ENCODE measurements around the gene SLC25A22. TPM values are rescaled to one million over a fixed set of nuclear protein-coding genes. Genes with fewer than 3 reads are reported as not detected.

Gene SLC25A22
- polyA plus RNA-seq (ENCODE audit: insufficient read length in 4 of 4): 10 to 100 TPM; 13.1 to 24.3 (median 18.6) TPM

DNA sequence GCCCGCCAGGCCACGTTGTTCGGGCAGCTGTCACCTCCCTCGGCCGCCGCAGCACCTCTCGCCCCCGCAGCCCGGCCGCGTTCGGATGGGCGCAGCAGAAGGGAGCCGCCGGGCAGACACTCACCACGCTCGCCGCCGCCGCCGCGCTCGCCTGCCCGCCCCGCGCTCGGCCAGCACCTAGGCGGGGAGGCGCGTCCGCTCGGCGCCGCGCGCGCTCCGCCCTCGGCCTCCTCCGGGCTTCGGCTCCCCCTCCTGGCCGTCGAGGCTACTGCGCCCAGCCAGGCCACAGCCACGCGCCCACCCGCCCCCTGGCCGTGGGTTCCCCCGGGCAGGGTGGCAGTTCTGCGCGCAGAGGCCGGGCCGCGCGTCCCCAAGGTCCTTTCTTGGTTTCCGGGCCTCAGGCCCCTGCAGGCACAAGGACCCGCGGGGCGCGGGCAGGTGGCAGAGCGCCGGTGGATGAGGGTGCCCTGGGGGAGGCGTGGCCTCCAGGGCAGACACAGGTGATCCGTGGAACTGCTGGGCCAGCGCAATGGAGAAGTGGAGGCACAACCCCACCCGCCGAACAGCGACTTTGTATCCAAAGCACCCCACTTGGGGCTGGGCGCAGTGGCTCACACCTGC is at the start of gene SLC25A22:
Gene SLC25A22, minus strand, starts transcription at position 189 of the 621 bp plus-strand sequence. CDS start 3,275 bp downstream, outside the sequence.
- no peak for DNase-seq (ENCODE audit: low read depth in 4 of 4, low spot score in 2 of 4)

DNA sequence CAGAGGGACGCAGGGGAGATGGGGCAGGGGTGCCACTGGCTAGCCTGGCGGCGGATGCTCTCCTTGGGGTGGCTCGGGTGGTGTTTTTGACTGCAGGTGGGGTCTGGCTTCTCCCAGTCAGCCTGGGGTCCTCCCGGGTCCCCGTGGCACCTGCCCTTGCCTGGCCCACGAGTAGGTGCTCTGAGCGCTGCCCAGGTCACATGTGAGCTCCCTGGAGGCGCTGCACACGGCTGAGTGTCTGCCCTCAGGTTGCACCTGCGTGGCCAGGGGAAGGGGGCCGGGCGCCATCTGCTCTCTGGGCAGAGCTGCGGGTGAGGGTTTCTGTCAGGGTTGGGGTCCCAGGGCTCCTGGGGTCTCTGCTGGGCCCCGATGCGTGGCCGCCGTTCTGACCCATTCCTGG is 49.8 kb upstream of the SLC25A22 start:
- no peak for DNase-seq (ENCODE audit: low read depth in 4 of 4, low spot score in 2 of 4)

DNA sequence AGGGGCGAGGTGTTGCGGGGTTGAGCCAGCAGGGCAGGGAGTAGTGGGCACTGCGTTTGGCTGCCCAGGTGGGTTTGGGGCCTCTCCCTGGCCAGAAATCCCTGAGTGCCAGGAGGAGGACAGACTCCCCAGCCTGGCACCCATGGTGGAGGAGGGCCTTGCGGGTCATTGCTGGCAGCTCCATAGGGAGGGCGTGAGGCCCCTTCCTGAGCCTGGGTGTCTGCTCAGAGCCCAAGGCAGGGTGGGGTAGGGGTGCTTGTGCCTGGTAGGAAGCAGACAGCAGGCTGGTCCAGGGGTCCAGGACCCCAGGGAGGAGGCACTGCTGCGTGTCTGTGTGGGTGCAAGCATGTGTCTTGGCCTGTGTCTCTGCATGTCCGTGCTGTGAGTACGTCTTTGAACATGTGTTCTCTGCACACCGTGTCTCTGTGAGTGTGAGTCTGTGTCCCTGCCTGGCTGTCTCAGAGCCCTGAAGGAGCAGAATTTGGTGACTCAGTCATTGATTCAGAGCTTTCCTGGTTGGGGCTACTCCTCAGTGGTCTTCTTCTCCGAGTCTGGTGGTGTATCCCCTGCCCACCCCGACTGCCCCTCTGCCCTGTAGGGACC is 48.5 kb upstream of the SLC25A22 start:
- DNase-seq (ENCODE audit: low read depth in 4 of 4, low spot score in 2 of 4): no peak

DNA sequence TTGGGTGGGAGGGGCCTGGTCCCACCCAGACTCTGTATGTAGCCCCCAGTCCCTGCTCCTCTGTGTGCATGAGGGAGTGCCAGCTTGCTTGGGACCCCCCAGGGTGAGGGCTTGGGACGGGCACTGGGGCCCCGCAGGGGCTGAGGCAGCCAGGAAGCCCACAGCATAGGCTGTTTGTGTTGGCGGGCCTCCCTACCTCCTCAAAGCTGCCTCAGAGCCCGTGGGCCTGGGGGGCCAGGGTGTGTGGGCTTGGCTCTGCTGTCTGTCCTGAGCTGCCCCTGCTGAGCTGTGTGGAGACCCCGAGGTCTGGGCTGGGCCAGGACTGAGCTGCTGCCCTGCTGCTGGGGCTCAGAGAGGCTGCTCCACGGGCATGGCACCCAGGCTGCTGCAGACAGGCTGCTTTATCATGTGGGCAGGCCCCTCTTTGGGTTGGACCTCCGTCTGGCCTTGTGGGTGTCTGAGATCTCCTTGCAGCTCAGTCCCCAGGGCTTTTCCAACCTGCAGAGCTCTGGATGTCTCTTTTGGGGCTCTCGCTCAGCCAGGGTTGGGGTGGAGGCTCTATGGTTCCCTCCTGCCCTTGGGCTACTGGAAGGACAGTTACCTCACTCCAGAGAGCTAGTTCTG is 47.9 kb upstream of the SLC25A22 start:
- no peak for DNase-seq (ENCODE audit: low read depth in 4 of 4, low spot score in 2 of 4)

DNA sequence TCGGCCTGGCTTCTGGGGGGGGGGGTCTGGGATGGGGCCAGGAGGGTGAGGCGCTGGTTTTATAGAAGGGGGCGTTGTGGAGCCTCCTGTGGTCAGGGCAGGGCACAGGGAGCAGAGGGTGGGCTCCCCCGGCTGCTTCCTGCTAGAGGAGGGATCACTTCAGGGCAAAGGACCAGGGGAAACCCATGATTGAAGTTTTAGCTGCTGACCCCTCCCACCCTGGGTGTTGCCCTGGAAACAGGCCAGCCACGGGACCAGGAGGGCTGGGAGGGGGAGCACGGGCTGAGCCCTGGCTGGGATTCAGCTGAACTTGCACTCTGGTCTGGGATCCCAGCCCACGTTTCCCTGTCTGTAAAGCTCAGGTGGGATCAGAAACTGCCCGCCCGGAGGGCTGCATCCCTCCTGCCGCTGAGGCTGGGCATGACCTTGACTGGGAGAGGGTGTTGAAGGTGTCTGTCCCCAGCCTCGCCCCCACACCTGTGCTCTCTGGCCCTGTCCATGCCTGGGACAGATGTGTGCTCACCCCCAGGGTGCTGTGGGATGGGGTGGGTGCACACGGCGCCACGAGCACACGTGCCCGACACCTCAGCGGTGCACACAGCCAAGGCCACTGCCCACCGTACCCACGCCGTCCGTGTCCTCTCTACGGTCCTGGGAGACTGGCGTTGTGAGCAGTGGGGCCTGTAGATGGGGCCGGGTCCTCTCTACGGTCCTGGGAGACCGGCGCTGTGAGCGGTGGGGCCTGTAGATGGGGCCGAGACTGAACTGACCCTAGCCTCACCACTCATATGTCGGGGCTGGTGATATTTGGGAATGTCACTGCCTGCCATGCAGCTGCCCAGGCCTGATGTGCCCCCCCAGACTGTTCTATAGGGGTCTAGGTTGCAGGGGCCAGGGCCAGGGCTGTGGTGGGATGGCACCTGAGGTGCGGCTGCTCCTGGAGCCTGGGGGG is 46.9 kb upstream of the SLC25A22 start:
- peak in 2 of 4 donors; percentile 79 to 82 for DNase-seq (ENCODE audit: low read depth in 4 of 4, low spot score in 2 of 4)

DNA sequence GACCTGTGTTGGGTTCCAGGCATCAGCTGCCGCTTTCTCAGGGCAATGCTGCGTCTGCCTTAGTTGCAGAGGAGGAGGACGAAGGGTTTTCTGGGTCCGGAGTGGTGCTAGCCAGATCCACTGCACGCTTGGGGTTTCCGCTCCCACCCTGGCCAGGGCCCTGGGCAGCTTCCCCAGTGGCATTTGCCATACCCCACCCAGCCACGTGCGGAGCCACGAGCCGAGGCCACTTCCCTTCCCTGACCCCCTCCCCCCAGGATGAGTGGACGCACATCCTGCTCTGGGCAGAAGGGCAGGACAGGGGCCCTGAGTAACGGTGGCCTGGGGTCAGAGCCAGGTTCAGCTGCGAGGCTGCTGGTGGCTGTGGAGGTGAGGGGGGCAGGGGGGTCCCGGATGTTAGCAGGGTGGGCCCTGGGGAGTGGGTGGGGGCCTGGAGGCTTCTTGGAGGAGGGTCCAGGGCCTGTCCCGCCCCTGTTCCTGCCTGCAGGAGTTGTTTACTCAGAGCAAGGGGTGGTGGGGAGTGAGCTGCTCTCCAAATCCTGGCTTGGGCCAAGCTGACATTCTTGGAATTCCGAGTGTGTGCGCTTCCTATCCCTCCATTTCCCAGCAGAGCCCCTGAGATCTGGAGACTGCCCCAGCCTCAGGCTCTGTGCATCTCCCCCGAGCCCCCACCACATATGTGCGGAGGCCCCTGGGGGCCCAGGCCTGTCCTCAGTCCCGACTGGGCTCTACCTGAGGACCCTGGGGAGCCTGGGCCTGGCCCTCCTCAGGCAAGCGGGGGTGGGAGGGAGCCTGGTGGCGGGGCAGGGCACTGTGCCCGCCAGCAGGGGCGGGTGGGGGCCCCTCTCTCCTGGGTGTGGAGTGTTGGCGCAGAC is 46.0 kb upstream of the SLC25A22 start:
- peak in 1 of 4 donors; percentile 68 for DNase-seq (ENCODE audit: low read depth in 4 of 4, low spot score in 2 of 4)

DNA sequence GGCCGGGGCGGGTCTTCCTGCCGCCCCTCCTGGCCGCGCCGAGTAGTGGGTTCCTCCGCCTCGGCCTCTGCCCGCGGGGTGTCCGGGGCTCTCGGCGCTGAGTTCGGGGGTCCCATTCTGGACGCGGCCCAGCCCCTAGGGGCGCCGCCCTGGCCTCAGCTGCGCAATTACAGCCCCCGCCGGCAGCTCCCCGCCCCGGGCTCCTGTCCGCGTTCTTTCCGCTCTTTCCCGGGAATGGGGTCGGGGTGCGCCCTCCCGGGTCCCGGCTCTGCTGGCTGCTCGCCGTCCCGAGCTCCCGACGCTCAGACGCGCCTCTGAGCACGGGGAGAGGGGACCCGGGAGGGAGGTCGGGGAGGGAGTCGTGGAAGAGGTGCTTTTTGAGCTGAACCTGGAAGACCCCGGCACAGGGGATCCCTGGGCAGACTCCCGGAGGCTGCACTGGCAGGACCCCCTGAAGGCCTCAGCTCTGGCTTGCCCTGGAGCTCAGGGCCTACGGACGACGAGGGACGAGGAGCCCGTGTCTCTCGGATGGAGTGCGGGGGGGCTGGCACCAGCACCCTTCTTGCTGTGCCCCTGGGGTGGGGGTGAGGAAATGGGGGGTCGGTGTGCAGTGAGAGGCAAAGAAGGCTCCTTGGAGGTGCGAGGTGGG is 45.1 kb upstream of the SLC25A22 start:
- no peak for DNase-seq (ENCODE audit: low read depth in 4 of 4, low spot score in 2 of 4)

DNA sequence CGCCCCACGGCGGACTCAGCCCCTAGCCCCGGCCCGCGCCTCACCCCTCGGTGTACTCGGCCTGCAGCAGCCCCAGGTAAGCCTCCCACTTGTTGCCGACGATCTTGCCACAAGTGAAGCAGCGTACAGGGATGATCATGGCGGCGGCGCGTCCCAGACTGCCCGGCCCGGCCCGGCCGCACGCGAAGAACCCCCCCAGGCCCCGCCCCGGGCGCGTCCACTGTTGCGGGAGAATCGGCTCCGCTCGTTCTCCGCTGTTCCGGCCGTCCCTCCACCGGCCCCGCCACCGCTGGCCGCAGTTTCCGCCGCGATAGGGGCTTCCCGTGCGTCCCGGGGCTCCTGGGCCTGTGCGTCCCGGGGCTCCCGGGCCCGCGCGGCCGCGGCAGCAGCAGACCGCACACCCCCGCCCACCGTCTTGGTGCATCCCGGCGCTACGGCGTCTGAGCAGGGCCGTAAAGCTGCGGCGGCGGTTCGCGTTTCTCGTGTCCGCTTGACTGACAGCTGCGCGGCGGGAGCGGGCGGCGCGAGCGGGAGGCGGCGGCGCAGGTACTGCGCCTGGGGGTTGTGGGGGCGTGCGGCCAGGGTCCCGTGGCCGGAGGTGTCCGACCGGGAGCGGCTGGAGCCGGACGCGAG is 44.4 kb upstream of the SLC25A22 start, which contains the start of the genes POLR2L and TSPAN4:
Gene POLR2L, minus strand, starts transcription at position 160 of the 633 bp plus-strand sequence. Its CDS starts 21 bp downstream, at position 139.
Gene TSPAN4, plus strand, starts transcription at position 483 of the 633 bp plus-strand sequence. CDS start 7,453 bp downstream, outside the sequence.
- DNase-seq (ENCODE audit: low read depth in 4 of 4, low spot score in 2 of 4): peak in 1 of 4 donors; percentile 69

DNA sequence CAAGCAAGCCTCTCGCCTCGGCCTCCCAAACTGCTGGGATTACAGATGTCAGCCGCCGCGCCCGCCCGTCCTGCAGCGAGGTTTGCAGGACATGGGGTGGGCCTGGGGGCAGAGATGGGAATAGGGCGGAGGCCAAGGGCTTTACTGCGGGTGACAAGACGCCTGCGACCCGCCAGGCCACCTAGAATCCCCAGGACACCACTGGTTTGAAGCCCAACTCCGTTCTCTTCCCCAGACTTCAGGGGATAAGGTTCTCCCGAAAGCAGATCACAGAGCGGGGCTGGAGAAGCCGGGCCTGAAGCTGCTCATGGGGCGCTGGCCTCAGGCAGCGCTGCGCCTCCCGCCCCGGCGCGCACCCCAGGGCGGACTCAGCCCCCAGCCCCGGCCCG is 43.9 kb upstream of the SLC25A22 start:
- DNase-seq (ENCODE audit: low read depth in 4 of 4, low spot score in 2 of 4): no peak

DNA sequence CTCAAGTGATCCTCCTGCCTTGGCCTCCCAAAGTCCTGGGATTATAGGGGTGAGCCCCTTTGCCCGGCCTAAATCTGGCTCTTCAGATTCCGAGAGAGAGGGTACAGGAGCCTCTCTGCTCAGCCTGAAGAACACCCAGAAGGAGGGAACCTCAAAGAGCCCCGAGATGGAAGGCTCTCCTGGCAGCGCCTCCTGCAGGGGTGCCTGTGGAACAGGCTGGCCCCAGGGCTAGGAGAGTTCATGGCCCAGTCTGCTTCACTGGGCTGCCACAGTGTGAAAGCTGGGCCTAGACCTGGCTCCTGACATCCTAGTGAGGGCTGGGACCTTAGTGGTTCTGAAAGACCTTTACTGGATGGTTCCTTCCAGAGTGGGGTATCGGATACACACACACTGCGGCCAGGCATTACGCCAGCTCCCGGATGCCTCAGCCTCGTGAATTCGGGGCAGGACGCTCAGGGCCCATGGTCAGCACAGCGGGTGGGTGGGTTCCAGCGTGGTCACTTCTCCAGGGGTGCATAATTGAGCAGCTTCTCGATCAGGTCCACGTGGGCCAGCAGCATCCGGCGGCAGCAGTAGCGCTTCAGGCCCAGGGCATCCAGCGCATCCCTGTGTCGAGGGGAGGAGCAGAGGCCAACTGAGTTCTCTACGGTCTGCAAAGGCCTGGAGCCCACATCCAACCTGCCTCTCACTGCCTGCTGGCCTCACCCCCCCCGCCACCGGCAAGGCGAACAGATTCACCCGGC is 42.0 kb upstream of the SLC25A22 start:
- DNase-seq (ENCODE audit: low read depth in 4 of 4, low spot score in 2 of 4): no peak

DNA sequence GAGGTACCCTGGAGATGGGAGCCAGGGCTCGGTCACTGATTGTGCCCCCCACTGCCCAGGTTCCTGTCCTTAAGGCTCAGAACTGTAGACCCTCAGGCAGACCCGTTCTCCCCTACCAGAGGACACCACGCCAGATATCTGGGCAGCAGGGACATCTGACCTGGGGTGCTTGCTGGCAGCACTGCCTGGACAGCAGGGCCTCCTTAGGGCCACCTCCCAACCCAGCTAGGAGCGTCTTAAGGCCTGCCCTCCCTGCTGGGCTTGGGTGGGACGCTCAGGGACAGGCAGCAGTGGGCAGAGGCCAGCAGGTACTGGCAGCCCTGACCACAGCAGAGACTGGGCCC is 41.2 kb upstream of the SLC25A22 start:
- DNase-seq (ENCODE audit: low read depth in 4 of 4, low spot score in 2 of 4): no peak

DNA sequence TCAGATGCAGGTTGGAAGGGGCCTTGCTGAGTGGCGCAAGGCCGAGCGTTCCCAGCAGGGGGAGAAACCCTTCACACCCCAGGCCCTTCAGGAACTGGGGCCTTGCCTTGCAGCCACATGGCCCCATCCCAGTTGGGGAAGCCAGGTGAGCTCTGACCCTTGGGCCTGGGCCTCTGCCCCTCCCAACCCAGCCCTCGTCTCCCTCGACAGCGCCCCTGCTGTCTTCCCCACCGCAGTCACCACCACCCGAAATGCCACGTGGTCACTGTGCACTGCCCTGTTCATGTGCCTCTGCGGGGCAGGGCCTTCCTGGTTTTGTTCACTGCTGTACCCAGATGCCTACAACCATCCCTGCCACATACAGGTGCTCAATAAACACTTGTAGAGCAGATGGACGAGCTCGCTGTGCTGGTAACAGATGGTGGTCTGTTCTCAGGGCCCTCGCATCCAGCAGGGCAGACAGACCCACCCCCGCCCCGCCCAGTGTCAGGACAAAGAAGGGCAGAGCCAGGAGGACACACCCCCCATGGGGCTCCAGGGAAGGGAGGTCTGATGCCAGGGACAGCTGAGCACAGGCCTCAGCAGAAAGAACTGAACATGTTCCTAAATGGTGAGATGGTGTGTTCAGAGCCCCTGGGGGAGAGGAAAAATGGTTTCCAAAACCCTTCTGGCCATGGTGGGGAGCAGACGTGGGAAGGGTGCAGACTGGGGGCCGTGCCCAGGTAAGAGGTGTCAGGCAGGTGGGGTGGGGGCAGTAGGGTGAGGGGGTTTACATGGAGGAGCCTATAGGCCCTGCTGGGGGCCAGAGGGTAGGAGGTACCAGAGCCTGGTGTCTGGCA is 40.6 kb upstream of the SLC25A22 start:
- DNase-seq (ENCODE audit: low read depth in 4 of 4, low spot score in 2 of 4): no peak

DNA sequence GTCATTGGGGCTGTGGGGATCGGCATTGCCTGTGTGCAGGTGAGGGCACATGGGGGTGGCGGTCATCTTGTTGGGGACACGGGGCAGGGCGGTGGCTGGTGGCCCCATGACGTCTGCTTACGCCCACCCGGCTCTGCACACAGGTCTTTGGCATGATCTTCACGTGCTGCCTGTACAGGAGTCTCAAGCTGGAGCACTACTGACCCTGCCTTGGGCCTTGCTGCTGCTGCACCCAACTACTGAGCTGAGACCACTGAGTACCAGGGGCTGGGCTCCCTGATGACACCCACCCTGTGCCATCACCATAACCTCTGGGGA is 39.9 kb upstream of the SLC25A22 start:
- no peak for DNase-seq (ENCODE audit: low read depth in 4 of 4, low spot score in 2 of 4)

DNA sequence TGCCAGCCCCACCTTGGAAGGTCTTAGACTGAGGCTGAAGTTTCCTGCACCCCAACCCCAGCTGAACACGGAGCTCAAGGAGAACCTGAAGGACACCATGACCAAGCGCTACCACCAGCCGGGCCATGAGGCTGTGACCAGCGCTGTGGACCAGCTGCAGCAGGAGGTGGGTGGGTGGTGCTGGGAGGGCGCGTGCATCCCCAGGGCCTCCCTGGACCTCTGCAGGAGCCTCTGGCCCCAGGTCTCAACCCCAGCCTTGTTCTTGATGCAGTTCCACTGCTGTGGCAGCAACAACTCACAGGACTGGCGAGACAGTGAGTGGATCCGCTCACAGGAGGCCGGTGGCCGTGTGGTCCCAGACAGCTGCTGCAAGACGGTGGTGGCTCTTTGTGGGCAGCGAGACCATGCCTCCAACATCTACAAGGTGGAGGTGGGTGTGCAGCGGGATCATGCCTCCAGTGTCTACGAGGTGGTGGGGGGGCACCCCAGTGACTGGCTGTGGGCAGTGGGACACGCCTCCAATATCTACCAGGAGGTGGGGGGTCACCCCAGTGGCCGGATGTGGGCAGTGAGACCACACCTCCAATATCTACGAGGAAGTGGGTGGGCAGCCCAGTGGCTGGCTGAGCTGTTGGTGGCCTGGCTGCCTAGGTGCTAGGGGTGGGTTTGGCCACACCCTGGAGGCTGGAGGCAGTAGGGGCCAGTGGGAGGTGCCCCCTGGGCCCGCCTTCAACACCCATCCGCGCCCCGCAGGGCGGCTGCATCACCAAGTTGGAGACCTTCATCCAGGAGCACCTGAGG is 39.3 kb upstream of the SLC25A22 start:
- DNase-seq (ENCODE audit: low read depth in 4 of 4, low spot score in 2 of 4): no peak

DNA sequence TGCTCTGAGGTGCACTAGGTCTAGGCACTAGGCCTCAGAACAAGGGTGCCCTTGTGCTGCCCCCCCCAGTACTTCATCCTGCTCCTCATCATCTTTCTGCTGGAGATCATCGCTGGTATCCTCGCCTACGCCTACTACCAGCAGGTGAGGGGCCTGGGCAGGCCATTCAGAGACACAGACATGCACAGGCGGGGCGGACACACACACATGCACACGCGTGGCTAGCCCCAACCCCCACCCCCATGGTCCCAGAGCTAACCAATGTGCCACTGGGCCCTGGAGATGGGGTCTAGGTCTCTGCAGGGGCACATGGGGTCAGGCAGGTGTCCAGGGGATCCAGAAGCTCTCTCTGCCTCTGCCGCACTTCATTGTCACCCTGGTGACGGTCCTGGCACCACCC is 38.6 kb upstream of the SLC25A22 start:
- DNase-seq (ENCODE audit: low read depth in 4 of 4, low spot score in 2 of 4): no peak

DNA sequence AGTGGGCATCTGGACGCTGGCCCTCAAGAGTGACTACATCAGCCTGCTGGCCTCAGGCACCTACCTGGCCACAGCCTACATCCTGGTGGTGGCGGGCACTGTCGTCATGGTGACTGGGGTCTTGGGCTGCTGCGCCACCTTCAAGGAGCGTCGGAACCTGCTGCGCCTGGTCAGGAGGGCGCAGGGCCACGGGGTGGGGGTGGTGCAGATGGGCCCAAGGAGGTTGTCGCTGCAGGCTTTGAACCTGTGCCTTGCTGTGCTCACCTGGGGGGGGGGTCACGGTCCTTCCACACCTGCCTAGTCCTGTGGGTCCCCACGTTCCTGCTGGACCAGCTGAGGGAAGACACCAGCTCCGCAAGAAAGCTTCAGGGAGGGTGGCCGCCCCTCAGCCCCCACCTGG is 38.2 kb upstream of the SLC25A22 start:
- no peak for DNase-seq (ENCODE audit: low read depth in 4 of 4, low spot score in 2 of 4)

Measured in left renal cortex interstitium (tissue), 4 donors.